HepG2 (cell line): ENCODE results near the gene INO80E. TPM values are rescaled to one million over a fixed set of nuclear protein-coding genes. Genes with fewer than 3 reads are reported as not detected.
A peak's percentile ranks its signal among the peaks of the same experiment; 100 is the strongest.

Experiments used
- CHCHD3 ChIP-seq: sonication (generic); formaldehyde crosslinking; IDR thresholded peaks from 2 replicates; pipeline ENCODE4 v1.8.0; 2022; ENCODE audit warnings: mild to moderate bottlenecking, missing genetic modification reagents, moderate library complexity
- KLF11 ChIP-seq: IDR thresholded peaks from 2 replicates; pipeline ENCODE4 v1.6.1; 2016; ENCODE audit warnings: missing compliant biosample characterization
- MLLT10 ChIP-seq: sonication (generic); formaldehyde crosslinking; IDR thresholded peaks from 2 replicates; pipeline ENCODE4 v1.4.0; 2020; ENCODE audit warnings: missing genetic modification reagents
- MXI1 ChIP-seq: IDR thresholded peaks from 3 replicates; pipeline ENCODE4 v1.6.1; 2012; ENCODE audit warnings: low read depth, low read length, inconsistent platforms, borderline replicate concordance
- NPAS2 ChIP-seq: sonication (generic); formaldehyde crosslinking; IDR thresholded peaks from 2 replicates; pipeline ENCODE4 v1.8.0; 2022; ENCODE audit warnings: mild to moderate bottlenecking, missing genetic modification reagents, borderline replicate concordance
- RBM22 ChIP-seq: fragments of 200-400 bp; formaldehyde crosslinking; optimal IDR thresholded peaks from 2 replicates; pipeline ENCODE3; 2017; ENCODE audit warnings: mild to moderate bottlenecking, low read length, moderate library complexity
- SAP130 ChIP-seq: IDR thresholded peaks from 2 replicates; pipeline ENCODE4 v1.6.1; 2016; ENCODE audit warnings: low read depth
- SIX1 ChIP-seq: sonication (generic); formaldehyde crosslinking; IDR thresholded peaks from 2 replicates; pipeline ENCODE4 v1.4.0; 2020; ENCODE audit warnings: missing genetic modification reagents, borderline replicate concordance
- THAP7 ChIP-seq: sonication (generic); formaldehyde crosslinking; IDR thresholded peaks from 2 replicates; pipeline ENCODE4 v1.8.1; 2023; ENCODE audit warnings: mild to moderate bottlenecking, missing genetic modification reagents
- WIZ ChIP-seq: sonication (generic); formaldehyde crosslinking; IDR thresholded peaks from 2 replicates; pipeline ENCODE4 v1.5.1; 2020; ENCODE audit warnings: mild to moderate bottlenecking, missing genetic modification reagents
- ZFP91 ChIP-seq: sonication (generic); formaldehyde crosslinking; IDR thresholded peaks from 2 replicates; pipeline ENCODE4 v1.9.0; 2022; ENCODE audit warnings: missing genetic modification reagents, mild to moderate bottlenecking, borderline replicate concordance
- ZNF382 ChIP-seq: sonication (generic); formaldehyde crosslinking; IDR thresholded peaks from 2 replicates; pipeline ENCODE4 v1.5.0; 2020; ENCODE audit warnings: missing genetic modification reagents, mild to moderate bottlenecking, borderline replicate concordance
- ZNF510 ChIP-seq: sonication (generic); formaldehyde crosslinking; IDR thresholded peaks from 2 replicates; pipeline ENCODE4 v1.4.0; 2020; ENCODE audit warnings: low read depth, mild to moderate bottlenecking, missing genetic modification reagents
- polyA plus RNA-seq, 8 experiments: library from polyadenylated mRNA; depleted of rRNA in 3 of 8; stranded (reverse) in 7 of 8; unstranded in 1 of 8; fragments of >200 nt; fragmentation: Illumina TruSeq in 4 of 8; extraction: Trizol in 4 of 8; gene quantifications; 2 replicates each; pipeline versions ENCODE4 v1.2.1 to v1.2.3, GENCODE V29; 2011 to 2016; ENCODE audit warnings: low read depth in 4 of 8, missing spikeins in 1 of 8, mixed read lengths in 1 of 8; ENCODE audit not compliant: insufficient read depth in 1 of 8
- total RNA-seq, 5 experiments: library from RNA; depleted of rRNA; stranded (reverse); fragments of >200 nt; fragmentation: Illumina TruSeq; extraction: Trizol; gene quantifications; 2 replicates each; pipeline ENCODE4 v1.2.3, GENCODE V29; 2016; ENCODE audit warnings: low read depth in 1 of 5
- TF ChIP-seq, protein P1 (sequence below): sonication (generic); formaldehyde crosslinking; IDR thresholded peaks from 2 replicates; pipeline ENCODE4 v1.4.0; 2020; ENCODE audit warnings: missing genetic modification reagents, borderline replicate concordance
- TF ChIP-seq, protein P2 (sequence below): sonication (generic); formaldehyde crosslinking; conservative IDR thresholded peaks from 2 replicates; pipeline ENCODE4 v1.4.0; 2020; ENCODE audit warnings: mild to moderate bottlenecking, missing genetic modification reagents, moderate library complexity
- TF ChIP-seq, protein P3 (sequence below): sonication (generic); formaldehyde crosslinking; IDR thresholded peaks from 2 replicates; pipeline ENCODE4 v1.4.0; 2020; ENCODE audit warnings: missing genetic modification reagents
- TF ChIP-seq, protein P4 (sequence below): sonication (generic); formaldehyde crosslinking; IDR thresholded peaks from 2 replicates; pipeline ENCODE4 v1.5.0; 2020; ENCODE audit warnings: missing genetic modification reagents, mild to moderate bottlenecking, borderline replicate concordance

Gene INO80E
- total and polyA plus RNA-seq, 2 of the 13 experiments (the other 11 are each of a cell fraction or from before 2014, with no cell fraction given): 25.8 to 45.6 TPM

- TF ChIP-seq, protein P1, sequence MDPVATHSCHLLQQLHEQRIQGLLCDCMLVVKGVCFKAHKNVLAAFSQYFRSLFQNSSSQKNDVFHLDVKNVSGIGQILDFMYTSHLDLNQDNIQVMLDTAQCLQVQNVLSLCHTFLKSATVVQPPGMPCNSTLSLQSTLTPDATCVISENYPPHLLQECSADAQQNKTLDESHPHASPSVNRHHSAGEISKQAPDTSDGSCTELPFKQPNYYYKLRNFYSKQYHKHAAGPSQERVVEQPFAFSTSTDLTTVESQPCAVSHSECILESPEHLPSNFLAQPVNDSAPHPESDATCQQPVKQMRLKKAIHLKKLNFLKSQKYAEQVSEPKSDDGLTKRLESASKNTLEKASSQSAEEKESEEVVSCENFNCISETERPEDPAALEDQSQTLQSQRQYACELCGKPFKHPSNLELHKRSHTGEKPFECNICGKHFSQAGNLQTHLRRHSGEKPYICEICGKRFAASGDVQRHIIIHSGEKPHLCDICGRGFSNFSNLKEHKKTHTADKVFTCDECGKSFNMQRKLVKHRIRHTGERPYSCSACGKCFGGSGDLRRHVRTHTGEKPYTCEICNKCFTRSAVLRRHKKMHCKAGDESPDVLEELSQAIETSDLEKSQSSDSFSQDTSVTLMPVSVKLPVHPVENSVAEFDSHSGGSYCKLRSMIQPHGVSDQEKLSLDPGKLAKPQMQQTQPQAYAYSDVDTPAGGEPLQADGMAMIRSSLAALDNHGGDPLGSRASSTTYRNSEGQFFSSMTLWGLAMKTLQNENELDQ (CRISPR knock-in tag): no peak
- TF ChIP-seq MLLT10 (no peak), NPAS2 (CRISPR knock-in tag) (no peak), WIZ (peak; percentile 87), ZNF382 (0 out of 2 replicates have a peak, but pooled peaks have one; percentile 31), THAP7 (no peak), ZFP91 (CRISPR knock-in tag) (peak; percentile 28; the same call in 1 of the 2 replicates), CHCHD3 (no peak), SAP130 (CRISPR knock-in tag) (peak; percentile 36), MXI1 (0 out of 3 replicates have a peak, but pooled peaks have one; percentile 29), RBM22 (no peak), KLF11 (CRISPR knock-in tag) (no peak), SIX1 (no peak), ZNF510 (CRISPR knock-in tag) (no peak)
- TF ChIP-seq, protein P2, sequence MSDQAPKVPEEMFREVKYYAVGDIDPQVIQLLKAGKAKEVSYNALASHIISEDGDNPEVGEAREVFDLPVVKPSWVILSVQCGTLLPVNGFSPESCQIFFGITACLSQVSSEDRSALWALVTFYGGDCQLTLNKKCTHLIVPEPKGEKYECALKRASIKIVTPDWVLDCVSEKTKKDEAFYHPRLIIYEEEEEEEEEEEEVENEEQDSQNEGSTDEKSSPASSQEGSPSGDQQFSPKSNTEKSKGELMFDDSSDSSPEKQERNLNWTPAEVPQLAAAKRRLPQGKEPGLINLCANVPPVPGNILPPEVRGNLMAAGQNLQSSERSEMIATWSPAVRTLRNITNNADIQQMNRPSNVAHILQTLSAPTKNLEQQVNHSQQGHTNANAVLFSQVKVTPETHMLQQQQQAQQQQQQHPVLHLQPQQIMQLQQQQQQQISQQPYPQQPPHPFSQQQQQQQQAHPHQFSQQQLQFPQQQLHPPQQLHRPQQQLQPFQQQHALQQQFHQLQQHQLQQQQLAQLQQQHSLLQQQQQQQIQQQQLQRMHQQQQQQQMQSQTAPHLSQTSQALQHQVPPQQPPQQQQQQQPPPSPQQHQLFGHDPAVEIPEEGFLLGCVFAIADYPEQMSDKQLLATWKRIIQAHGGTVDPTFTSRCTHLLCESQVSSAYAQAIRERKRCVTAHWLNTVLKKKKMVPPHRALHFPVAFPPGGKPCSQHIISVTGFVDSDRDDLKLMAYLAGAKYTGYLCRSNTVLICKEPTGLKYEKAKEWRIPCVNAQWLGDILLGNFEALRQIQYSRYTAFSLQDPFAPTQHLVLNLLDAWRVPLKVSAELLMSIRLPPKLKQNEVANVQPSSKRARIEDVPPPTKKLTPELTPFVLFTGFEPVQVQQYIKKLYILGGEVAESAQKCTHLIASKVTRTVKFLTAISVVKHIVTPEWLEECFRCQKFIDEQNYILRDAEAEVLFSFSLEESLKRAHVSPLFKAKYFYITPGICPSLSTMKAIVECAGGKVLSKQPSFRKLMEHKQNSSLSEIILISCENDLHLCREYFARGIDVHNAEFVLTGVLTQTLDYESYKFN: no peak
- TF ChIP-seq, protein P3, sequence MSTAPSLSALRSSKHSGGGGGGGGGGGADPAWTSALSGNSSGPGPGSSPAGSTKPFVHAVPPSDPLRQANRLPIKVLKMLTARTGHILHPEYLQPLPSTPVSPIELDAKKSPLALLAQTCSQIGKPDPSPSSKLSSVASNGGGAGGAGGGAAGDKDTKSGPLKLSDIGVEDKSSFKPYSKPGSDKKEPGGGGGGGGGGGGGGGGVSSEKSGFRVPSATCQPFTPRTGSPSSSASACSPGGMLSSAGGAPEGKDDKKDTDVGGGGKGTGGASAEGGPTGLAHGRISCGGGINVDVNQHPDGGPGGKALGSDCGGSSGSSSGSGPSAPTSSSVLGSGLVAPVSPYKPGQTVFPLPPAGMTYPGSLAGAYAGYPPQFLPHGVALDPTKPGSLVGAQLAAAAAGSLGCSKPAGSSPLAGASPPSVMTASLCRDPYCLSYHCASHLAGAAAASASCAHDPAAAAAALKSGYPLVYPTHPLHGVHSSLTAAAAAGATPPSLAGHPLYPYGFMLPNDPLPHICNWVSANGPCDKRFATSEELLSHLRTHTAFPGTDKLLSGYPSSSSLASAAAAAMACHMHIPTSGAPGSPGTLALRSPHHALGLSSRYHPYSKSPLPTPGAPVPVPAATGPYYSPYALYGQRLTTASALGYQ (CRISPR knock-in tag): no peak
- TF ChIP-seq, protein P4, sequence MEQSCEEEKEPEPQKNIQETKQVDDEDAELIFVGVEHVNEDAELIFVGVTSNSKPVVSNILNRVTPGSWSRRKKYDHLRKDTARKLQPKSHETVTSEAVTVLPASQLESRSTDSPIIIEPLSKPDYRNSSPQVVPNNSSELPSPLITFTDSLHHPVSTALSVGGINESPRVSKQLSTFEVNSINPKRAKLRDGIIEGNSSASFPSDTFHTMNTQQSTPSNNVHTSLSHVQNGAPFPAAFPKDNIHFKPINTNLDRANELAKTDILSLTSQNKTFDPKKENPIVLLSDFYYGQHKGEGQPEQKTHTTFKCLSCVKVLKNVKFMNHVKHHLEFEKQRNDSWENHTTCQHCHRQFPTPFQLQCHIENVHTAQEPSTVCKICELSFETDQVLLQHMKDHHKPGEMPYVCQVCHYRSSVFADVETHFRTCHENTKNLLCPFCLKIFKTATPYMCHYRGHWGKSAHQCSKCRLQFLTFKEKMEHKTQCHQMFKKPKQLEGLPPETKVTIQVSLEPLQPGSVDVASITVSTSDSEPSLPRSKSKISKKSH (CRISPR knock-in tag): 0 out of 2 replicates have a peak, but pooled peaks have one; percentile 60
These were observed 32.5 kb downstream of the INO80E start (continued) for GRCh38 chr16:30028438-30029076.
